NCI-H2227 (cell line): ENCODE data around the gene CYP4F22.
"Not testable (repeated sequence)": the region's sequence is repeated elsewhere in the genome, so short reads cannot be mapped to it uniquely, and the experiment has no call there.

Experiments
- DNase-seq: peaks from one replicate; lab custom pipeline; 2025; ENCODE audit not compliant: unreplicated experiment; lab: John Stamatoyannopoulos, UW

CYP4F22 gene

GRCh38 chr19:15570420-15570819 lies 62.1 kb downstream of the CYP4F22 start:
- no peak for DNase-seq

GRCh38 chr19:15575406-15575805 lies 67.1 kb downstream of the CYP4F22 start:
- no peak for DNase-seq

GRCh38 chr19:15576526-15577156 lies 68.3 kb downstream of the CYP4F22 start:
- DNase-seq = no peak

DNA sequence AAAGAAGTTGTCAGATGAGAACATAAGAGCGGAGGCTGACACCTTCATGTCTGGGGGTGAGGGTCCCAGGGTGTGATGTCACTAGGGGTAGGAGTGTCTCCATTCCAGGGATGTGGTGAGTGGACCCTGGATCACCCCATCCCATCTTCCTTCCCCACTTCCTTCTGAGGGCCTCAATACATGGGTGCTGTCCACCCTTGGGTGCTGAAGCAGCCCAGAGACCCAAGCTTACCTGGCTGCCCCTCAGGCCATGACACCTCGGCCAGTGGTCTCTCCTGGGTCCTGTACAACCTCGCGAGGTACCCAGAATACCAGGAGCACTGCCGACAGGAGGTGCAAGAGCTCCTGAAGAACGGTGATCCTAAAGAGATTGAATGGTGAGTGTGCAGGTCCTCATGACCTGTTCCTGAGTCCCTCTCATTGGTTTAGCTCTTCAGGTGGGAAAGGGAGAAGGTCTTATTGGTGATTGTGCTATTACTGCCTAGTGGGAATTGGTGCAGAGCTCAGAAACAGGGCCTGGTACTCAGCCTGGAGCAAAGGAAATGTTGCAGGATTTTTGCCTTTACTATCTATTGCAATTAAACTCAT lies 69.0 kb downstream of the CYP4F22 start:
- no peak for DNase-seq

DNA sequence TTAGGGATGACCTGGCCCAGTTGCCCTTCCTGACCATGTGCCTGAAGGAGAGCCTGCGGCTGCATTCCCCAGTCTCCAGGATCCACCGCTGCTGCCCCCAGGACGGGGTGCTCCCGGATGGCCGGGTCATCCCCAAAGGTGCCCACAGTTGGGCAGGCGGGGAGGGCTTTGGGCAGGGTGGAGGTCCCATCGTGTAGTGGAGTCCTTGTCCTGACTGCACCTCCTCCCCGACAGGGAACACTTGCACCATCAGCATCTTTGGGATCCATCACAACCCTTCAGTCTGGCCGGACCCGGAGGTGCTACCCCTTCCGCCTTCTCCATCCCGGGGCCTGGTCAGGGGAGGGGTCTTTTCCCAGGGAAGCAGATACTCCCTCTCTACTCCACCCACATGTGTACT lies 75.0 kb downstream of the CYP4F22 start:
- DNase-seq = no peak

GRCh38 chr19:15584095-15584494 lies 75.8 kb downstream of the CYP4F22 start:
- no peak for DNase-seq

DNA sequence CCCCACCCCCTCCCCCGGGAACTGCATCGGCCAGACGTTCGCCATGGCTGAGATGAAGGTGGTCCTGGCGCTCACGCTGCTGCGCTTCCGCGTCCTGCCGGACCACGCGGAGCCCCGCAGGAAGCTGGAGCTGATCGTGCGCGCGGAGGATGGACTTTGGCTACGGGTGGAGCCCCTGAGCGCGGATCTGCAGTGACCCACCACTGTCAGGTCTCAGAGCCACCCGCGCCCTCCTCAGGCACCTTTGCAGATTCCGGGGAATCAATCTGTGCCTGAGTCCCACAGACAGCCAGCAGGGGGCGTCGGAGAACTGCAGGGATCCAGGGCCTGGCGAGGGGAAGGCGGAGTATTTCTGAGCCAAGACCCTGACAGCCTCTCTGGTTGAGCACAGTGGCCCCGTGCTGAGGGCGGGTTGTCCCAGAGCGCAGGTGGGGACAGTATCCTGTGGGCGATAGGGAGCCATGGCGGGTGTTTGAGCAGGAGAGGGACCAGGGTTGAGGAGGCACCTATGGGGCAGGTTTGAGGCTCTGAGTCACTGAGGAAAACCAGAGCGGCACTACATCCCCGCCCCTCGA lies 76.3 kb downstream of the CYP4F22 start:
- DNase-seq = peak; percentile 14

DNA sequence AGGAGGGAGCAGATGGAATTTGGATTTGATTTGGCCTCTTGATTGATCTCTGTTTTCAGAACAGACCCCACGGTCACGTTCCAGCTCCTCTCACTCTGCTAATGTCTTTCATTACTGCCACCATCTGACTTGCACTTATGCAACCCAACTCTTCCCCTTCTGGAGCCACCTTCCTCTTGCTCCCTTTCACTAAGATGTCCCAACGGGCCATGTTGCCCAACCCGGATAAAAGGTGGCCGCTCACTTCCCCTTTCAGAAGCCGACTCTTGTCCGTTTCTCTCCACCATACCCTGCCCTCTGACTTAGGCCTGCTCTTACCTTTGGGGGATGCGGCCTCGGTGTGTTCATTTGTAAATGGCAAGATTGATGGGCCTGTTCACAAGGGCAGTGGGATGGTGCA lies 79.3 kb downstream of the CYP4F22 start:
- no peak for DNase-seq

DNA sequence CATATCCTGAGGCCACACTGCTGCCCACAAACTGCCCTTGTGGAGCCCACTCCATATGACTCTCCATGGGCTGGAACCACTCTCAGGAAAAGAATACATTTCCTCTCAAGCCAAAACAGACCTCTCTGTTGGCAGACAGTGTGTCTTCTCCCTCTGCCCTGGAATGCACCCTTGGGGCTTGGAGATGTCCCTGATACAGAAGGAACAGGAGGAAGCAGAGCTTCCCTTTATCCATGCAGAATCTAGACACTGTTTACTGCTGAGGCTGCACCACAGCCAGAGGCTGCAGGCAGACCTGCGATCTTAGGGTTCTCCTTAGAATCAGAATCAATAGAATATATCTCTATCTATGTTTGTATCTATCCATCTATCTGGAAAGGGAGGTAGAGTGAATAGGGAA lies 79.9 kb downstream of the CYP4F22 start:
- DNase-seq = no peak

GRCh38 chr19:15589760-15590451 lies 81.6 kb downstream of the CYP4F22 start:
- DNase-seq = no peak

GRCh38 chr19:15591796-15592195 lies 83.5 kb downstream of the CYP4F22 start:
- no peak for DNase-seq

- not testable (repeated sequence) for DNase-seq
Observed at GRCh38 chr19:15592506-15592905, 84.2 kb downstream of the CYP4F22 start.

- DNase-seq = not testable (repeated sequence)
Observed at GRCh38 chr19:15593766-15594165, 85.4 kb downstream of the CYP4F22 start.

- no peak for DNase-seq
Observed at GRCh38 chr19:15595069-15595468, 86.7 kb downstream of the CYP4F22 start.
